ENCODE measurements around the gene IQCE. TPM values are rescaled to one million over a fixed set of nuclear protein-coding genes. Genes with fewer than 3 reads are reported as not detected.

Gene IQCE
- total RNA-seq, 1 donor from 2014 or later = 12.0 TPM

DNA sequence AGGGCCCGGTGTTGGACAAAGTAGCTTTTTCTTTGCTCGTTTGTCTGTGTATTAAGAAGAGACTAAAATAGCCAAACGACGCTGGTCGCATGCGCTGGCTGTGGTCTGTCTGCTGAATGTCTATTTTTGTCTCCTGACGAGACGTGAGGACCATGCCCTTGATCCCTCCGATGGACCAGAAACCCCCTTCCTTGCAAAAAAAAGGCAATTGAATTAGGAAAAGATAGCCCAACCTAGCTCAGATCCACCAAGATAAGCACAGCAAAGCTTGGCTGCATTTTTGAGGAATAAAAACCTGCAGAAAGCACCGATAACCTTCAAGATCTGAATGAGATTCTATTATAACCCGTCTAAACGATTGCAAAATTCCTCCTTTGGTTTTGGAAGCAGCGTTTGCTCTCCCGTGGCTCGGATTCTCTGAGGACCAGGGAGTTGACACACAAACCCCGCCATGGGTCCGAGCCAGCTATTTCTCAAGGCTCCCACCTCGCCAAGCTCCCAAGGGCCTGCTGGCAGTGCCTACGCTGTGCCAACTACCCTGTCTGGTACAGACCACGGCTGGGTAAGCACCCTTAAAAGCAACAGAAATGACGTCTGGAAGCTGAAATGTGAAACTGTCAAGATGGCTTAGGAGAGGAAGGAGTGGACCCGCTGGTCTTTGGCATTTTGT is 55.3 kb downstream of the IQCE start:
- H3K27me3 Mint-ChIP-seq (ENCODE audit: unreplicated experiment) = peaks cover 11% of the 10 kb centered on the region
- H3K9me3 Mint-ChIP-seq (ENCODE audit: unreplicated experiment) = peaks cover 13% of the 10 kb centered on the region
- no peak overlapping the region for H3K27ac Mint-ChIP-seq (ENCODE audit: unreplicated experiment)
- no peak for DNase-seq
- H3K4me1 Mint-ChIP-seq (ENCODE audit: low read depth, unreplicated experiment) = peaks cover 29% of the 10 kb centered on the region
- TF ChIP-seq, protein P1, sequence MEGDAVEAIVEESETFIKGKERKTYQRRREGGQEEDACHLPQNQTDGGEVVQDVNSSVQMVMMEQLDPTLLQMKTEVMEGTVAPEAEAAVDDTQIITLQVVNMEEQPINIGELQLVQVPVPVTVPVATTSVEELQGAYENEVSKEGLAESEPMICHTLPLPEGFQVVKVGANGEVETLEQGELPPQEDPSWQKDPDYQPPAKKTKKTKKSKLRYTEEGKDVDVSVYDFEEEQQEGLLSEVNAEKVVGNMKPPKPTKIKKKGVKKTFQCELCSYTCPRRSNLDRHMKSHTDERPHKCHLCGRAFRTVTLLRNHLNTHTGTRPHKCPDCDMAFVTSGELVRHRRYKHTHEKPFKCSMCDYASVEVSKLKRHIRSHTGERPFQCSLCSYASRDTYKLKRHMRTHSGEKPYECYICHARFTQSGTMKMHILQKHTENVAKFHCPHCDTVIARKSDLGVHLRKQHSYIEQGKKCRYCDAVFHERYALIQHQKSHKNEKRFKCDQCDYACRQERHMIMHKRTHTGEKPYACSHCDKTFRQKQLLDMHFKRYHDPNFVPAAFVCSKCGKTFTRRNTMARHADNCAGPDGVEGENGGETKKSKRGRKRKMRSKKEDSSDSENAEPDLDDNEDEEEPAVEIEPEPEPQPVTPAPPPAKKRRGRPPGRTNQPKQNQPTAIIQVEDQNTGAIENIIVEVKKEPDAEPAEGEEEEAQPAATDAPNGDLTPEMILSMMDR (IDR thresholded peaks at IDR 0.05; ENCODE audit: partially characterized antibody, unreplicated experiment) = no peak
- H3K36me3 Mint-ChIP-seq (ENCODE audit: unreplicated experiment) = no peaks in the 10 kb centered on the region
- no peak overlapping the region for H3K4me3 Mint-ChIP-seq (ENCODE audit: unreplicated experiment)

GRCh38 chr7:2614631-2615330 is 56.0 kb downstream of the IQCE start:
- no peak for DNase-seq
- TF ChIP-seq, protein P1 (IDR thresholded peaks at IDR 0.05; ENCODE audit: partially characterized antibody, unreplicated experiment) = no peak
- Mint-ChIP-seq H3K9me3 (ENCODE audit: unreplicated experiment) (peaks cover 12% of the 10 kb centered on the region), H3K36me3 (ENCODE audit: unreplicated experiment) (no peaks in the 10 kb centered on the region), H3K27ac (ENCODE audit: unreplicated experiment) (no peak overlapping the region), H3K4me3 (ENCODE audit: unreplicated experiment) (no peak overlapping the region), H3K27me3 (ENCODE audit: unreplicated experiment) (peaks cover 10% of the 10 kb centered on the region), H3K4me1 (ENCODE audit: low read depth, unreplicated experiment) (peaks cover 29% of the 10 kb centered on the region)

DNA sequence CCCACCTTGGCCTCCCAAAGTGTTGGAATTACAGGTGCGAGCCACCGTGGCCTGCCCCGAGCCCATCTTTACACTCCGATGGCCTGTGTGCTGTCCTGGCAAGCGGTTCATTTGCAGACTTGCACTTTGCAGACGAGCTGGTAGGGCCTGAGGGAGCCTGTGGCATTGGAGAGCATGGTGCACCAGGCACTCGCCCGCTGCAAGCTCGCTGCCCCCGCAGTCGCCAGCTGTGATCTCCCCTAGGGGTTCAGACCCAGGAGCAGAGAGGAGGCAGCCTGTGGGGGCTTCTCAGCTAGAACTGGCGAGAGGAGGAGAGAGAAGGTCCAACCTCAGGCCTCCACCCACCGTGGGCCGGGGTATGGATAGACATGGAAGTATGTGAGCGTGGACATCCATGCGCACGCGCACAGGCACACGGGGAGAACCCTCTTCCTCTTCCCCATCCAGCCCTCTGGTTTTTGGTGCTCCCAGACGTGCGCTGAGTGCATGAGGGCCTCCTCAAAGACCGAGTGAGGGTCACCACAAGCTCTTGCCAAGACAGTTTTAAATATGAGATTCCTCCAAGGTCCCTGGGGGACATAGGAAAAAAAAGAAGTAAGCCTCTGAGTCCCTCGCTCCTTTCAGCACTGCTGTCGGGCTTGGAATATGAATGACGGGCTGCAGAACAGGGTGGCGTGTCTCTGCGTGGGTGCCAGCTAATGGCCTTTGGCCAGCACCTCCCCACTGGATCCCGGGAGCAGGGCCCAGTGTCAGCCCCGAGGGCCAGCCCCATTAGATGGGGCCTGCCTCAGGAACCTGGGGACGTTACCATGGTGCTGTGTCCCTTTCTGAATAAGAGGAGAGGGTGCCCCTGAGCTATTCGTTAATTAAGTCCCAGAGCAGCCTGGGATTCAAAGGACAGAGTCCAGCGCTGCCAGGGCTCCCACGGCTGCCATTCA is 57.9 kb downstream of the IQCE start:
- peaks cover 29% of the 10 kb centered on the region for H3K4me1 Mint-ChIP-seq (ENCODE audit: low read depth, unreplicated experiment)
- TF ChIP-seq, protein P1 (IDR thresholded peaks at IDR 0.05; ENCODE audit: partially characterized antibody, unreplicated experiment) = no peak
- H3K27ac Mint-ChIP-seq (ENCODE audit: unreplicated experiment) = no peak overlapping the region
- DNase-seq = no peak
- H3K36me3 Mint-ChIP-seq (ENCODE audit: unreplicated experiment) = no peaks in the 10 kb centered on the region
- H3K9me3 Mint-ChIP-seq (ENCODE audit: unreplicated experiment) = peaks cover 19% of the 10 kb centered on the region
- H3K4me3 Mint-ChIP-seq (ENCODE audit: unreplicated experiment) = no peak overlapping the region
- peaks cover 10% of the 10 kb centered on the region for H3K27me3 Mint-ChIP-seq (ENCODE audit: unreplicated experiment)

GRCh38 chr7:2617325-2617905 is 58.6 kb downstream of the IQCE start:
- peaks cover 10% of the 10 kb centered on the region for H3K27me3 Mint-ChIP-seq (ENCODE audit: unreplicated experiment)
- no peak overlapping the region for H3K27ac Mint-ChIP-seq (ENCODE audit: unreplicated experiment)
- no peak for DNase-seq
- H3K4me1 Mint-ChIP-seq (ENCODE audit: low read depth, unreplicated experiment) = peaks cover 32% of the 10 kb centered on the region
- H3K4me3 Mint-ChIP-seq (ENCODE audit: unreplicated experiment) = no peak overlapping the region
- H3K36me3 Mint-ChIP-seq (ENCODE audit: unreplicated experiment) = no peaks in the 10 kb centered on the region
- peaks cover 19% of the 10 kb centered on the region for H3K9me3 Mint-ChIP-seq (ENCODE audit: unreplicated experiment)
- TF ChIP-seq, protein P1 (IDR thresholded peaks at IDR 0.05; ENCODE audit: partially characterized antibody, unreplicated experiment) = no peak

Measured in glutamatergic neuron (in vitro differentiated cells).